Brain pericyte (primary cell): ENCODE results near the gene AGTRAP.

Experiments used
- DNase-seq: peaks from one replicate; pipeline ENCODE4 v3.0.0-alpha.2; 2012; ENCODE audit warnings: low read depth, low spot score

Gene AGTRAP

GRCh38 chr1:11735854-11736745 is at the start of gene AGTRAP:
AGTRAP (plus strand) TSS chr1:11736136; CDS start chr1:11736209, 73 bp downstream.
- peak; percentile 43 for DNase-seq

- no peak for DNase-seq
Measured at GRCh38 chr1:11688506-11688905, 47.4 kb upstream of the AGTRAP start.

GRCh38 chr1:11690397-11691301 is 45.3 kb upstream of the AGTRAP start:
- no peak for DNase-seq

- DNase-seq: no peak
Measured at GRCh38 chr1:11691302-11691914, 44.5 kb upstream of the AGTRAP start, which contains the start of gene DRAXIN. DRAXIN (plus strand) TSS chr1:11691710; CDS start chr1:11706259, 14,549 bp downstream.

- no peak for DNase-seq
Measured at GRCh38 chr1:11691928-11692711, 43.8 kb upstream of the AGTRAP start.

- DNase-seq: no peak
Measured at GRCh38 chr1:11693024-11693590, 42.8 kb upstream of the AGTRAP start.

GRCh38 chr1:11693917-11694316 is 42.0 kb upstream of the AGTRAP start:
- no peak for DNase-seq

GRCh38 chr1:11695861-11696260 is 40.1 kb upstream of the AGTRAP start:
- DNase-seq: no peak

GRCh38 chr1:11697188-11697892 is 38.6 kb upstream of the AGTRAP start:
- DNase-seq: no peak

- no peak for DNase-seq
Measured at GRCh38 chr1:11697893-11698210, 38.1 kb upstream of the AGTRAP start.

GRCh38 chr1:11700601-11701467 is 35.1 kb upstream of the AGTRAP start:
- DNase-seq: no peak

- DNase-seq: no peak
Measured at GRCh38 chr1:11701551-11701961, 34.4 kb upstream of the AGTRAP start.

GRCh38 chr1:11701981-11702803 is 33.7 kb upstream of the AGTRAP start:
- DNase-seq: no peak

GRCh38 chr1:11703357-11704193 is 32.4 kb upstream of the AGTRAP start:
- no peak for DNase-seq

GRCh38 chr1:11704194-11704529 is 31.8 kb upstream of the AGTRAP start:
- DNase-seq: no peak

GRCh38 chr1:11704691-11705475 is 31.1 kb upstream of the AGTRAP start:
- no peak for DNase-seq

GRCh38 chr1:11705596-11705995 is 30.3 kb upstream of the AGTRAP start:
- DNase-seq: no peak
